ENCODE measurements around the gene MRPL55.

- TF ChIP-seq CTCF (IDR thresholded peaks at IDR 0.05) (no peak), EP300 (IDR thresholded peaks at IDR 0.05) (no peak), POLR2A (IDR thresholded peaks at IDR 0.05) (no peak)
These were observed 28.0 kb downstream of the MRPL55 start for GRCh38 chr1:228081144-228081543.

Measured in tibial nerve (tissue), 4 donors.